ENCODE measurements around the gene KCNG2. TPM values are rescaled to one million over a fixed set of nuclear protein-coding genes. Genes with fewer than 3 reads are reported as not detected.
A peak's percentile ranks its signal among the peaks of the same experiment; 100 is the strongest.

Gene KCNG2
- total and polyA plus RNA-seq, 2 of the 13 experiments (the other 11 are each of a cell fraction or from before 2014, with no cell fraction given): not detected

DNA sequence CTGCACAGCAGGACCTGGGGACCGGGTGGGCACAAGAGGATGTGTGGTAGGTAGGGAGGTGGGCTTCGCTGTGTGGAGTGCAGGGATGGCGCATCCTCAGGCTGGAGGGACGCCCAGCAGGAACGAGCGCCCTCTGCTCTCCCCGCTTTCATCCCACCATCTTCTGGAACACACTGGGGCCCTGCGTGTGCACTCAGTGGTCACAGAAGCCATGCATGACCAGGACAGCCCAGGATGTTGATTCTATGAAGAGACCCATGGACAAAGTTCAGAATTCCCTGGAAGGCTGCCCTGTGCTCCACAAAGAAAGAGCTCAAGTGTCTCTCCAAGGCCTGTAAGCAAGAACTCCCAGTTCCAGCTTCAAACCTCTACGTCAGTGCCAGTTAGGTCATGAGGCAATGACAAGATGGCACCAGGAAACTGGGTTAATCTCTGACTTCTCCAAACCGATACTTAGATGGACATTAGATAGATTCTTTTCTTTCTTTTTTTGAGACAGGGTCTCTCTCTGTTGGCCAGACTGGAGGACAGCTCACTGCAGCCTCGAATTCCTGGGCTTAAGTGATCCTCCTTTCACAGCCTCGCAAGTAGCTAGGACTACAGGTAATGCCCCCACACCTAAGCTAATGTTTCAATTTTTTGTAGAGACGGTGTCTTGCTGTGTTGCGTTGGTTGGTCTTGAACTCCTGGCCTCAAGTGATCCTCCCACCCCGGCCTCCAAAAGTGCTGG, 150.3 kb downstream of the KCNG2 start (continued):
- TF ChIP-seq, protein P1, sequence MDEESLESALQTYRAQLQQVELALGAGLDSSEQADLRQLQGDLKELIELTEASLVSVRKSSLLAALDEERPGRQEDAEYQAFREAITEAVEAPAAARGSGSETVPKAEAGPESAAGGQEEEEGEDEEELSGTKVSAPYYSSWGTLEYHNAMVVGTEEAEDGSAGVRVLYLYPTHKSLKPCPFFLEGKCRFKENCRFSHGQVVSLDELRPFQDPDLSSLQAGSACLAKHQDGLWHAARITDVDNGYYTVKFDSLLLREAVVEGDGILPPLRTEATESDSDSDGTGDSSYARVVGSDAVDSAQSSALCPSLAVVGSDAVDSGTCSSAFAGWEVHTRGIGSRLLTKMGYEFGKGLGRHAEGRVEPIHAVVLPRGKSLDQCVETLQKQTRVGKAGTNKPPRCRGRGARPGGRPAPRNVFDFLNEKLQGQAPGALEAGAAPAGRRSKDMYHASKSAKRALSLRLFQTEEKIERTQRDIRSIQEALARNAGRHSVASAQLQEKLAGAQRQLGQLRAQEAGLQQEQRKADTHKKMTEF (CRISPR knock-in tag; IDR thresholded peaks at IDR 0.05): 0 out of 2 replicates have a peak, but pooled peaks have one; percentile 46
- TF ChIP-seq SRSF4 (IDR thresholded peaks at IDR 0.05; ENCODE audit: low read depth, low read length, poor library complexity, severe bottlenecking) (no peak), ZNF354B (CRISPR knock-in tag; IDR thresholded peaks at IDR 0.05) (no peak), ZHX2 (IDR thresholded peaks at IDR 0.05; ENCODE audit: low read depth) (peak; percentile 63), ZHX2 (CRISPR knock-in tag; IDR thresholded peaks at IDR 0.05; ENCODE audit: borderline replicate concordance) (no peak), GFI1 (CRISPR knock-in tag; IDR thresholded peaks at IDR 0.05; ENCODE audit: borderline replicate concordance) (no peak), MTA1 (CRISPR knock-in tag; IDR thresholded peaks at IDR 0.05; ENCODE audit: borderline replicate concordance) (peak; percentile 52; the same call in 1 of the 2 replicates), KAT8 (CRISPR knock-in tag; IDR thresholded peaks at IDR 0.05) (peak; percentile 19; the same call in 1 of the 2 replicates), ASH2L (IDR thresholded peaks at IDR 0.05; ENCODE audit: insufficient read length, low read depth, low read length) (no peak), ZNF556 (CRISPR knock-in tag; IDR thresholded peaks at IDR 0.05; ENCODE audit: borderline replicate concordance) (no peak), KDM5B (CRISPR knock-in tag; IDR thresholded peaks at IDR 0.05; ENCODE audit: borderline replicate concordance) (0 out of 2 replicates have a peak, but pooled peaks have one; percentile 32), FOXC1 (CRISPR knock-in tag; IDR thresholded peaks at IDR 0.05; ENCODE audit: borderline replicate concordance) (peak; percentile 82; the same call in 1 of the 2 replicates), ZMYM2 (CRISPR knock-in tag; IDR thresholded peaks at IDR 0.05) (no peak), ZNF607 (CRISPR knock-in tag; IDR thresholded peaks at IDR 0.05; ENCODE audit: borderline replicate concordance) (no peak), CTCF (CRISPR knock-in tag; IDR thresholded peaks at IDR 0.05) (peak; percentile 42), YEATS4 (CRISPR knock-in tag; IDR thresholded peaks at IDR 0.05; ENCODE audit: borderline replicate concordance) (peak; percentile 41; the same call in 1 of the 2 replicates), ATF7-NPFF (CRISPR knock-in tag; IDR thresholded peaks at IDR 0.05; ENCODE audit: low read depth) (no peak)
- TF ChIP-seq, protein P2, sequence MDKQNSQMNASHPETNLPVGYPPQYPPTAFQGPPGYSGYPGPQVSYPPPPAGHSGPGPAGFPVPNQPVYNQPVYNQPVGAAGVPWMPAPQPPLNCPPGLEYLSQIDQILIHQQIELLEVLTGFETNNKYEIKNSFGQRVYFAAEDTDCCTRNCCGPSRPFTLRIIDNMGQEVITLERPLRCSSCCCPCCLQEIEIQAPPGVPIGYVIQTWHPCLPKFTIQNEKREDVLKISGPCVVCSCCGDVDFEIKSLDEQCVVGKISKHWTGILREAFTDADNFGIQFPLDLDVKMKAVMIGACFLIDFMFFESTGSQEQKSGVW (CRISPR knock-in tag; IDR thresholded peaks at IDR 0.05; ENCODE audit: borderline replicate concordance): no peak

All from HepG2 (cell line).